OCI-LY1 (cell line): ENCODE data around the gene L3MBTL2.

ENCODE experiments used
- EZH2 ChIP-seq: fragments of 200-600 bp; sonication (generic), shearing (Covaris generic); IDR thresholded peaks from 2 replicates; pipeline ENCODE4 v1.8.0; 2017; ENCODE audit warnings: borderline replicate concordance, mixed run types, mild to moderate bottlenecking, antibody characterized with exemption, low read length, moderate library complexity, mixed read lengths
- TF ChIP-seq, protein P1 (sequence below): fragments of 200-600 bp; sonication (generic), shearing (Covaris generic); IDR thresholded peaks from 2 replicates; pipeline ENCODE4 v1.5.1; 2017; ENCODE audit warnings: mild to moderate bottlenecking, antibody characterized with exemption, low read length, moderate library complexity, mixed read lengths

DNA sequence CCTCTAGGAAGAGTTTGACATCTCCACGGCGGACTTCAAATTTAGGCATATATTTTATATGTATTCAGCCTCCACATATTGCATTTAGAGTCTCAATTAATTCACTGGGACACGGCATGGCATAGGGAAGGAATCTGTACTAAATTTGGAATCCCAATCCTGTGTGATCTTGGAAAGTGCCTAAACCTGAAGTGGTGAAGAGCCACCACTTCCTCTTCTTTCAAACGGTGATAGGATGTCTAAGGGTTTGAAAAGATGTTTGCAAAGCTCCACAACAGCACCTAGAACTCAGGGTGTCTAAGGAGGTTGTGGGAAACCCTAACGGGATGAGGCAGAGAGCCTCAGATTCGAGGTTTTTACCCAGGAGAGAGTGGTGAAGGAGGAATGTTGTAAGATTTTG is 1.0 kb upstream of the L3MBTL2 start:
- TF ChIP-seq, protein P1, sequence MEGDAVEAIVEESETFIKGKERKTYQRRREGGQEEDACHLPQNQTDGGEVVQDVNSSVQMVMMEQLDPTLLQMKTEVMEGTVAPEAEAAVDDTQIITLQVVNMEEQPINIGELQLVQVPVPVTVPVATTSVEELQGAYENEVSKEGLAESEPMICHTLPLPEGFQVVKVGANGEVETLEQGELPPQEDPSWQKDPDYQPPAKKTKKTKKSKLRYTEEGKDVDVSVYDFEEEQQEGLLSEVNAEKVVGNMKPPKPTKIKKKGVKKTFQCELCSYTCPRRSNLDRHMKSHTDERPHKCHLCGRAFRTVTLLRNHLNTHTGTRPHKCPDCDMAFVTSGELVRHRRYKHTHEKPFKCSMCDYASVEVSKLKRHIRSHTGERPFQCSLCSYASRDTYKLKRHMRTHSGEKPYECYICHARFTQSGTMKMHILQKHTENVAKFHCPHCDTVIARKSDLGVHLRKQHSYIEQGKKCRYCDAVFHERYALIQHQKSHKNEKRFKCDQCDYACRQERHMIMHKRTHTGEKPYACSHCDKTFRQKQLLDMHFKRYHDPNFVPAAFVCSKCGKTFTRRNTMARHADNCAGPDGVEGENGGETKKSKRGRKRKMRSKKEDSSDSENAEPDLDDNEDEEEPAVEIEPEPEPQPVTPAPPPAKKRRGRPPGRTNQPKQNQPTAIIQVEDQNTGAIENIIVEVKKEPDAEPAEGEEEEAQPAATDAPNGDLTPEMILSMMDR, result no peak
- TF ChIP-seq EZH2, result no peak
